ENCODE results near the gene BCAM. TPM values are rescaled to one million over a fixed set of nuclear protein-coding genes. Genes with fewer than 3 reads are reported as not detected.

BCAM gene
- total RNA-seq, 1 experiment from 2014 or later = 78.7 TPM

GRCh38 chr19:44841231-44841630, 32.3 kb downstream of the BCAM start:
- intact Hi-C loops (cut with micrococcal nuclease) = loop anchor here (5.0 to 10.0 kb wide), 2 partner anchors 156 to 269 kb away; no protein-coding TSS in a partner anchor
- ATAC-seq = no peak
- peaks cover 13 to 34% of the 10 kb centered on the region in 2 experiments for H3K4me1 ChIP-seq (ENCODE audit: control insufficient read depth in 1 of 2, insufficient read depth in 2 of 2, low read length in 2 of 2)
- H2AFZ ChIP-seq (ENCODE audit: low read depth, low read length, poor library complexity, severe bottlenecking) = no peak overlapping the region
- H3K9me3 ChIP-seq (ENCODE audit: control insufficient read depth in 1 of 2, insufficient read depth in 1 of 2, low read depth in 1 of 2, low read length in 2 of 2) = no peaks in the 10 kb centered on the region
- no peak overlapping the region for H3K9ac ChIP-seq (ENCODE audit: low read length)
- H3K27ac ChIP-seq (ENCODE audit: low read depth, low read length) = no peak overlapping the region
- POLR2A ChIA-PET = interaction anchor here (0.7 kb wide), 1 partner anchor 149 kb away, joined by 4 read pairs; no protein-coding TSS in a partner anchor
- no peak overlapping the region for H3K4me2 ChIP-seq (ENCODE audit: low read length)
- RAD21 ChIA-PET (ENCODE audit: low non-redundant PET in 1 of 2, low total read pairs in 2 of 2, uncharacterized antibody in 2 of 2, unreplicated experiment in 2 of 2) = interaction anchor here in 1 of 2 experiments (0.7 kb wide), 1 partner anchor 34 kb away, joined by 3 read pairs; no protein-coding TSS in a partner anchor
- no peak for TF ChIP-seq CTCF (IDR thresholded peaks at IDR 0.05 in 2 of 3, conservative IDR thresholded peaks at IDR 0.05 in 1 of 3; ENCODE audit: borderline replicate concordance in 1 of 3, insufficient read depth in 1 of 3, low read depth in 2 of 3, low read length in 2 of 3)
- no peak for TF ChIP-seq POLR2AphosphoS5 (IDR thresholded peaks at IDR 0.05; ENCODE audit: low read depth, low read length)
- no peak for TF ChIP-seq JUND (IDR thresholded peaks at IDR 0.05)
- no peak for TF ChIP-seq ZFX (IDR thresholded peaks at IDR 0.05)
- no peak for TF ChIP-seq ELF1 (IDR thresholded peaks at IDR 0.05; ENCODE audit: borderline replicate concordance, low read depth)
- no peak for TF ChIP-seq SRF (IDR thresholded peaks at IDR 0.05; ENCODE audit: low read depth)
- TF ChIP-seq SIN3A (IDR thresholded peaks at IDR 0.05; ENCODE audit: low read depth) = no peak
- no peak for TF ChIP-seq YY1 (IDR thresholded peaks at IDR 0.05; ENCODE audit: extremely low read depth, insufficient replicate concordance, low read depth, low read length)
- TF ChIP-seq, protein P1, sequence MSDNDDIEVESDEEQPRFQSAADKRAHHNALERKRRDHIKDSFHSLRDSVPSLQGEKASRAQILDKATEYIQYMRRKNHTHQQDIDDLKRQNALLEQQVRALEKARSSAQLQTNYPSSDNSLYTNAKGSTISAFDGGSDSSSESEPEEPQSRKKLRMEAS (IDR thresholded peaks at IDR 0.05) = no peak
- TF ChIP-seq EGR1 (IDR thresholded peaks at IDR 0.05; ENCODE audit: low read depth) = no peak
- TF ChIP-seq RAD21 (IDR thresholded peaks at IDR 0.05; ENCODE audit: low read depth) = no peak
- TF ChIP-seq, protein P2, sequence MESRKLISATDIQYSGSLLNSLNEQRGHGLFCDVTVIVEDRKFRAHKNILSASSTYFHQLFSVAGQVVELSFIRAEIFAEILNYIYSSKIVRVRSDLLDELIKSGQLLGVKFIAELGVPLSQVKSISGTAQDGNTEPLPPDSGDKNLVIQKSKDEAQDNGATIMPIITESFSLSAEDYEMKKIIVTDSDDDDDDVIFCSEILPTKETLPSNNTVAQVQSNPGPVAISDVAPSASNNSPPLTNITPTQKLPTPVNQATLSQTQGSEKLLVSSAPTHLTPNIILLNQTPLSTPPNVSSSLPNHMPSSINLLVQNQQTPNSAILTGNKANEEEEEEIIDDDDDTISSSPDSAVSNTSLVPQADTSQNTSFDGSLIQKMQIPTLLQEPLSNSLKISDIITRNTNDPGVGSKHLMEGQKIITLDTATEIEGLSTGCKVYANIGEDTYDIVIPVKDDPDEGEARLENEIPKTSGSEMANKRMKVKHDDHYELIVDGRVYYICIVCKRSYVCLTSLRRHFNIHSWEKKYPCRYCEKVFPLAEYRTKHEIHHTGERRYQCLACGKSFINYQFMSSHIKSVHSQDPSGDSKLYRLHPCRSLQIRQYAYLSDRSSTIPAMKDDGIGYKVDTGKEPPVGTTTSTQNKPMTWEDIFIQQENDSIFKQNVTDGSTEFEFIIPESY (IDR thresholded peaks at IDR 0.05; ENCODE audit: extremely low read depth, insufficient replicate concordance, low read length) = no peak
- TF ChIP-seq POLR2A (IDR thresholded peaks at IDR 0.05; ENCODE audit: borderline replicate concordance, extremely low read depth, insufficient read depth, insufficient read length) = no peak
- TF ChIP-seq CBX3 (IDR thresholded peaks at IDR 0.05; ENCODE audit: low read depth) = no peak
- TF ChIP-seq TCF7L2 (IDR thresholded peaks at IDR 0.05; ENCODE audit: borderline replicate concordance, extremely low read depth, insufficient read depth, insufficient read length) = no peak
- TF ChIP-seq EZH2 (IDR thresholded peaks at IDR 0.05) = no peak
- TF ChIP-seq SP1 (IDR thresholded peaks at IDR 0.05; ENCODE audit: low read depth) = no peak
- TF ChIP-seq ATF3 (IDR thresholded peaks at IDR 0.05) = no peak
- TF ChIP-seq CEBPB (IDR thresholded peaks at IDR 0.05; ENCODE audit: low read depth) = no peak
- no peaks in the 10 kb centered on the region for H3K9me2 ChIP-seq (ENCODE audit: insufficient read depth)
- H4K20me1 ChIP-seq (ENCODE audit: insufficient read depth) = no peaks in the 10 kb centered on the region
- no peaks in the 10 kb centered on the region for H3K27me3 ChIP-seq (ENCODE audit: insufficient read depth, low read length)
- H3K4me3 ChIP-seq (replicated peaks in 1 of 2; ENCODE audit: low read depth in 1 of 2, low read length in 2 of 2) = no peak overlapping the region
- BruUV-seq (replicated peaks) = no TSS peak
- no peaks in the 10 kb centered on the region for H3K36me3 ChIP-seq (ENCODE audit: control insufficient read depth in 1 of 2, insufficient read depth in 2 of 2, low read length in 2 of 2)
- H3K79me2 ChIP-seq (ENCODE audit: insufficient read depth, low read length) = 0 out of 2 replicates have a peak, but pooled peaks cover 1% of the 10 kb centered on the region
- DNase-seq (ENCODE audit: low read depth, low spot score) = no peak
- CTCF ChIA-PET = no interaction called here

Measured in HCT116 (cell line).